Embryonic facial prominence (tissue), 1 donor: Measurements from ENCODE around the gene ECM2.

Experiments
- DNase-seq: peaks from one replicate; pipeline ENCODE4 v3.0.0-alpha.2; 2016; ENCODE audit errors: extremely low spot score

ECM2 gene

DNA sequence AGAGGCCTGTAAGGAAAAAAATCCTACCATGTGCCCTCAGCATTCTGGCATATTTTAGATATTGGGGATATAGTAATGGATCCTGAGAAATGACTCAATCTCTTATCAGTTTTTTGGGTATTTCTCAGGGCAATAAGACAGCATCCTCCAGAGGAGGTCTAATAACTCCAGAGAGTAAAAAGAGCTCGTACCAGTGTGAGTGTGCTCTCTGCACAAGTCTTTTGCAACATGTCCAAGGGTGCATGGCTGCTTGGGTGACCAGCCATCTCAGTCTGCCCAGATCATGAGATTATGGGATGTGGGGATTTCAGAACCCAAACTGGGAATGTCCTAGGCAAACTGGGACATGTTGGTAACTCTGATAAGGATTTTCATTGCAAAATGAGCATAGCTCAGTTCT is 68.7 kb downstream of the ECM2 start:
- no peak for DNase-seq

DNA sequence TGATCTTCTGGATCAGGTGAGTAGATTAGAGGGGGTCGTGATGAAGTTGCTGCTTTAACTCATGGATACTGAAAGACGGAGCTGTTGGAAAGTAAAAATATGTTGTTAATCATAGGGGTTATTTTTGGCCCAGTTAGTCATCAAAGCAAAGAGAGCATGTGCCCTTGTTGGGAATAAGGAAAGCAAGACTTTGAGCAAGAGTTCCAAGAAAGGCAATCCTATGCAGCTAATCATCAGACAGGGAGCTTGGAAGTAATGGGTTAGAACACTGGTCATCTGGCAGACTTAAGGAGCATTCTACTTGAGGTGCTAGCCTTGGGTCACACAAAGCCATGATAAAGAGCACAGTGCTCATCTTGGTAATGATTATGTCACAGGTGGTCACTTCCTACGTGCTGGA is 71.8 kb downstream of the ECM2 start:
- no peak for DNase-seq

GRCh38 chr9:92463387-92463786 is 72.4 kb downstream of the ECM2 start:
- no peak for DNase-seq

GRCh38 chr9:92457576-92457975 is 78.2 kb downstream of the ECM2 start:
- DNase-seq = no peak

- no peak for DNase-seq
Measured at GRCh38 chr9:92455217-92455616, 80.6 kb downstream of the ECM2 start.

DNA sequence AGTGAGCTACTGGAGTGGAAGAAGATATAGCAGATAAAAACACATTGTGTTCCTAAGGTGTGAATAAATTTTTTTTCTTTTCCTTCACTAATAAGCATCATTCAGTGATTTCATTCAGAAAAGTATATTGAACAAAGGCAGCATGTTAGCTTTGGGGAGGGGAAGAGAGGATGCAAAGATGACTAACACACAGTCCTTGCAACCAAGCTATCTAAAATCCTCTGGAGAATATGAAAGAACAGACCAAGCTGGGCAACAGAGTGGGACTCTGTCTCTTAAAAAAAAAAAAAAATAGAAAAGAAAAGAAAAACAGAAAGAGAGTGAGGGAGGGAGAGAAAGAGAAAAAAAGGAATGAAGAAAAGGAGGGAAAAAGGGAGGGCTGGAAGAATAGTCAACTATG is 89.3 kb downstream of the ECM2 start:
- no peak for DNase-seq
